GM12891 (cell line): ENCODE results near the gene PXDC1.

ENCODE experiments used
- POLR2A ChIP-seq: IDR thresholded peaks from 2 replicates; pipeline ENCODE4 v1.6.1; 2011; ENCODE audit warnings: low read depth, low read length, control low read depth
- POLR2AphosphoS5 ChIP-seq: IDR thresholded peaks from 2 replicates; pipeline ENCODE4 v1.6.1; 2011; ENCODE audit warnings: low read depth, low read length, control low read depth
- TAF1 ChIP-seq: IDR thresholded peaks from 2 replicates; pipeline ENCODE4 v1.6.1; 2011; ENCODE audit warnings: low read depth, low read length, control low read depth

DNA sequence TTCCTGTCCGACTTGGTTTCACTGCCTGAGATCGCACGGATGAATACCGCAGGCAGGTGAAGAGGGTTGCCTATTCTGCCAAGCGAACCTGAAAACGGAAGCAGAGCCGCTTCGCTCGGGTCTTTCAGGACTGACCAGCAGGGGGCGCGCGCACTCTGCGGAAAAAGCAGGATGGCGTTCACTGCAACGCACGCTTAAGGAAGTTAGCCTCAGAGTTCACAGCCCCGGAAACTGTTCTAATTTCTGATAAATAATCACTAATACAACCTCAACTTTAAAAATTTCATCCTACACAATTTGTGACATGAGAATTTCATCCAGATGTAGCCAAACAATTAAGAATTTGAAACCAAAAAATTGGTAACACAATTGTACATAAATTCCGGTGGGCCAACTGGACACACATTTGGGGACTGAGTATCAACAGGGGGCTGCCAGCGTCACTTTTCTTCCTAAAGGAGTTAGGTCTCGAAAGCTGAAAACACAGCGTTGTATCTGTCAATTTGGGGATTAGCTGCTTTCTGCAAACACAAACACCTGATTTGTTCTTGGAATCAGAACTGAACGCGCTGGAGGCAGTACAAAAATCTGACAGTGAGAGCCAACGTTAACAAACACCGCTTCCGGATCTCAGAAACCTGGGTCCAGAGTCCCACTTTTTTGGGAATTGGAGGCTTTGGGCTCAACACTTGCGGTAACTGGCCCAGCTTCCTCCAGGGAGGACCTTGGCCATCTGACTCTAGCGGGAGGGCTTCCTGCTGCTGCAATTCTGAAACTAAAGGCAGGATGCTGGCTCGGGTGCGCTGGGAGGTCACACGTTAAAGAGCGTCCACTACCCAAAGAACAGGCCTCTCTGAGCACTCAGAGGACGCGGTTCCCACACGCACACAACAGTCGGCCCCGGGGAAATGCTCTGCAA lies 8.8 kb downstream of the PXDC1 start:
- TF ChIP-seq TAF1 (no peak), POLR2AphosphoS5 (no peak), POLR2A (no peak)
